Left colon (tissue), 2 donors: ENCODE data around the gene CRYBB1. TPM values are rescaled to one million over a fixed set of nuclear protein-coding genes. Genes with fewer than 3 reads are reported as not detected.

Experiments
- ATAC-seq: fragments of 200-7000 bp; cut with Tn5 transposase; one replicate; pipeline ENCODE4 v1.9.1; 2020; ENCODE audit warnings: mild to moderate bottlenecking, moderate library complexity
- DNase-seq, 2 donors: peaks; one replicate each; pipeline ENCODE4 v3.0.0-alpha.2; 2020
- intact Hi-C, 2 donors: fragments of 100-400 bp; cut with DNase I in 1 of 2; cut with micrococcal nuclease in 1 of 2; formaldehyde crosslinking; loops; one replicate each; pipeline versions ENCODE4 v1.11.2 to v1.14.0; 2022; cut with DNase I, micrococcal nuclease
- total RNA-seq, 2 donors: library from RNA; stranded (reverse); fragmentation: NEBNext Ultra II Directional; extraction: Animal tissue kit (Norgen Biotek cat#: 25700); gene quantifications; one replicate each; pipeline ENCODE4 v1.2.1, GENCODE V29; 2021
- donor health status: DM: no; HTN: no; CAD: no.
- donor health status: DM: yes; HTN: yes; CAD: no.

The CRYBB1 gene
- total RNA-seq, 2 donors from 2014 or later = 0.36 TPM; not detected in 1

- intact Hi-C loops = no loop called here
- DNase-seq (peak in 1 of 2 donors; percentile 28), ATAC-seq (peak; percentile 12)
Measured at GRCh38 chr22:26586556-26587325, 31.1 kb downstream of the CRYBB1 start.

GRCh38 chr22:26585104-26585790 is 32.6 kb downstream of the CRYBB1 start:
- no peak for ATAC-seq
- intact Hi-C loops = no loop called here
- DNase-seq = peak in 1 of 2 donors; percentile 13

- DNase-seq (no peak), ATAC-seq (no peak)
- intact Hi-C loops = no loop called here
Measured at GRCh38 chr22:26584010-26584409, 33.8 kb downstream of the CRYBB1 start.

DNA sequence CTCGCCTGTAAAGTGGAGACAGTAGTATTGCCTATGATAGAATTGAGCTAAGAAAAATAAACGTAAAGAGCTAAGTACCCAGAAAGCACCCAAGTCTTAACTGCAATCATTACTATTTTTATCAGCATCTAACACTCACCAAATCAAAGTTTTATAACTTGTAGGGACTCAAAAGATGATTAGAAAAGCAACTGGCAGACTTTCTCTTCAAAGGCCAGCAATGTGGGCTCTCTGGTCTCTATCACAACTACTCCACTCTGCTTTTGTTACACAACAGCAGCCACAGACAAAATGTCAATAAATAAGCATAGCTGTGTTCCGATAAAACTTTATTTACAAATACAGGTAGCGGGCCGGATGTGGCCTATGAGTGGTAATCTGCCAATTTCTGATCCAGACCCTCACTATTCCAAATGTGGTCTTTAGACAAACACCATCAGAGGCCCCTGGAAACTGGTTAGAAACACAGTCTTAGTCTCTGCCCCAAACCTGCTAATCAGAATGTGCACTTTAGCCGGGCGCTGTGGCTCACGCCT is 36.1 kb downstream of the CRYBB1 start:
- intact Hi-C loops = no loop called here
- DNase-seq = no peak
- ATAC-seq = no peak

GRCh38 chr22:26581026-26581425 is 36.8 kb downstream of the CRYBB1 start:
- intact Hi-C loops = no loop called here
- no peak for ATAC-seq
- no peak for DNase-seq

DNA sequence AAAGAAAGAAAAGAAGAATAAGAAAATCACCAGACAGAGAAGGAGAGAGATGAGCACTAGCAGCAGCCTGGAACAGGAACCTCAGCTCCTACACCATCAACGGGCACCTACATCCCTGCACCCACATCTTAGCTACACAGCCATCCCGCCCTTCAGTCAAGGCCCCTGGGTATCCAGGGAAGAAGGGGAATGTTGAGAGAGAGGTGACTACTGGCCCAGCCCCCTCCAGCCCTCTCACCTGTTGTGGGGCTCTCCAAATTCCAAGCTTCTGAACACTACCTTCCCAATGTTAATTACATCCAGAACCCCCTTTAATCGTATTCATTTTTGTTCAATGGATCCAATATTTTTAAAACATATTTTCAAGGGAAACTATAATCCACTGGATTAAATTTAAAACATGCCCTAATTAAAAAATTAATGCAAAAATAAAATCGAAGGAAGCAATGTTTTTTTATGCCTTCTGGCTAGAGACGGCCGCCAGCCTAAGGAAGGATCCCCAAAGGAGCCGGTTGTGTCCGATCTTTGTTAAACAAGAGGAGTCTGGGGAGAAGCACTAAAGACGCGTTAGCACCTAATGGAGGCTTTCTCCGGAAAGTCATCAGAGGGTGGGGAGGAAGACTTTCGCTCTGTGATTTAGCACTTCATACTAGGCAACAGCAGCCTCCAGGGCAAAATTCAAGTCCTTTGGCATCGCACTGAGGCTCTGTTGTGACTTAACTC is 37.4 kb downstream of the CRYBB1 start:
- ATAC-seq (no peak), DNase-seq (no peak)
- intact Hi-C loops = no loop called here

DNA sequence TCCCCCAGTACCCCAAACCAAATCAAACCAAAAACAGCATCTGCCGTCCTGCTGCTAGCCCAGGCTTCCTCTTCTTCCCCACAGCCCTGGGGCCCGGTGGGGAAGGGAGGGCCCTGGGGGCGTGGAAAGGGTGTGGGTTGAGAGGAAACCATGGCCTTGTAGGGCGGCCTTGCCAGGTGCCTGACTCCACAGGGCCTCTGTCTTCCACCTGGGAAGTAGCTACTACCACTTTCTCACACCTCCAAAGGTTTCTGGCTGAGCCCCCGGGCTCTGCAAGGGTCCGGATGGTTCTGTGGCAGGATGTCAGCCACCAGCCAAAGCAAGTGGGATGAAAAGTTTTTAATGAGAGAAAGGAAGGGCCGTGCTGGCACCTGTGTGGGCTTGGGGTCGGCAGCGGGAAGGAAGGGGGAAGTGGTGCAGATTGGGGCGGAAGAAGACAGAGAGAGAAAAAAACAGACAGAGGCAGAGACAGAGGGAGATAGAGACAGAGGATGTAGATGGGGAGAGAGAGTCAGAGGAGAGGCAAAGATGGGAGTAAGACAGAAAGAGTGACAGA is 38.4 kb downstream of the CRYBB1 start:
- ATAC-seq (peak; percentile 40), DNase-seq (peak; percentile 42 to 53)
- intact Hi-C loops = no loop called here

GRCh38 chr22:26577081-26577480 is 40.7 kb downstream of the CRYBB1 start:
- DNase-seq = no peak
- ATAC-seq = no peak
- intact Hi-C loops = no loop called here

DNA sequence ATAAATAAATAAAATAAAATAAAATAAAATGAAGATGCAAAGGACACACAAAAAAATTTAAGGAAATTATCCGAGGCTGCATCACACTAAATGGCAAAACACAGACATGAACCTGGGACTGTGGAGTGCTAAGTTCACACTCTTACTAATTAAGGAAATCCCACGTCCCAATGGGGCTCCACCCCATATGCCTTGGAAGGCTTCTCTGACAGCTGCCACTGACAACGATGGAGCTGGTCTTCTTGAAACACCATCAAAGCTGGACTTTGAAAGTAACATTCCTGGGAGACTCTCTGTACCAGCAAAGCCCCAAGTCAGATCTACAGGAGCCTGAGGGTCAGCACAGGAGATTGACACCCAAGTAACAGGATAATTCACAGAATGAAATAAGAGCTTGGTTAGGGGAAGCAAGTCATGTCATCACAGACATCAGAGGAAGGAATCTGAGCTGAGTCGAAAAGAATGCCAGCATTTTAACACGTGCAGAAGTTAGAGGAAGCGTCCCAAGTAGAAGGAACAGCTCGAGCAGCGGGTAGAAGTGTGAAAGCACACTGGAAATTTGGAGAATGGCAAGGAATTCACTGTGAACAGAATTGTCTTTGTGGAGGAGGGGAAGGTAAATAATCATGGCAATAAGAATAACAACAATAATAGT is 41.7 kb downstream of the CRYBB1 start:
- intact Hi-C loops = no loop called here
- no peak for DNase-seq
- no peak for ATAC-seq

GRCh38 chr22:26574001-26574723 is 43.7 kb downstream of the CRYBB1 start:
- intact Hi-C loops = no loop called here
- ATAC-seq = no peak
- no peak for DNase-seq

DNA sequence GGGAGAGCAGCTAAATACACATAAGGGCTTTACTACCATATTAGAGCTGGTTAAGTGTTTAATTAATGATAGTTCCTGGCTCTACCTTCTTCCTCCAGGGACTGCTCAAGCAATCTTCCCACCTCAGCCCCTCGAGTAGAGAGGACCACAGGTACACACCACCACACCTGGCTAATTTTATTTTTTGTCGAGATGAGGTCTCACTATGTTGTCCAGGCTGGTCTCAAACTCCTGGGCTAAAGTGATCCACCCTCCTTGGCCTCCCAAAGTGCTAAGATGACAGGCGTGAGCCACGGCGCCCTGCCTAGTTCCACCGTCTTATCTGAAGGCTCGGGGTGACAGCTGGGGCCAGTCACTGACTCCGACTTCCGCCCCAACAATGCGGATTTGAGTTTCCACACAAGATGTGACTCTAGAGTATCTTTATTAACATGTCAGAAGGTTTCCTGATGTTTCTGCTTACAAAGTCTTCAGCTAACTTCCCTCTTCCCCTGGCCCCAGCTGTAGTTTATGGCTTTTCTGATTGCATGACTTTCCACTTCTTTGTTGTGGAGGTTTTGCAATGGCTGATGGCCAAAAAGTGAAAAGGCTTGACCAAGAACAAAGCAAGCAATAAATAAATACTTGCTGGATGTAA is 44.7 kb downstream of the CRYBB1 start:
- ATAC-seq = peak; percentile 46
- intact Hi-C loops = no loop called here
- peak; percentile 27 to 46 for DNase-seq

DNA sequence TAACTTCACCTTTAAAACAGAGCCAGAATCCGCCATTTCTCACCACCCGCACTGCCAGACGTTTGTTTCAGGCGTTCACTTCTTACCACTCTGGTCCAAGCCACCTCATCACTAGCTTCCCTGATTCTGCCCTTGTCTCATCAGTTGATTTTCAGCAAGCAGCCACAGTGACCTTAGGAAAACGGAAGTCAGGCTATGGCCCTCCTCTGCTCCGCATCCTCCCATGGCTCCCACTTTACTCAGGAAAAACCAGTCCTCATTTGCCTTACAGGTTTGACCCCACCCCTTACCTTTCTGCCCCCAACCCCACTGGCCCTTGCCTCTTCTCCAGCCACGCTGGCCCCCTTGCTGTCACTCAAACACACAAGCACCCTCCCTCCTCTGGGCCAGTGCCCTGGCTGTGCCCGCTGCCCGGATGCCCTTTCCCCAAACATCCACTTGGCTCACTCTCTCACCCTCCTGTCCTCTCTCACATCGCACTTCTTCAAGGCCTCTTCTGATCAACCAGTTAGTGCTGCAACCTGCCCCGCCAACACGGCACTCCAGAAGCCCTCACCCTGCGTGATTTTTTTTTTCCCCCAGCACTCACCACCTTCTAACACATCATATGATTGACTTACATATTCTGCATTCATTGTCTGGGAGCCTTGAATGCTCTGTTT is 46.8 kb downstream of the CRYBB1 start:
- ATAC-seq (no peak), DNase-seq (no peak)
- intact Hi-C loops = no loop called here

DNA sequence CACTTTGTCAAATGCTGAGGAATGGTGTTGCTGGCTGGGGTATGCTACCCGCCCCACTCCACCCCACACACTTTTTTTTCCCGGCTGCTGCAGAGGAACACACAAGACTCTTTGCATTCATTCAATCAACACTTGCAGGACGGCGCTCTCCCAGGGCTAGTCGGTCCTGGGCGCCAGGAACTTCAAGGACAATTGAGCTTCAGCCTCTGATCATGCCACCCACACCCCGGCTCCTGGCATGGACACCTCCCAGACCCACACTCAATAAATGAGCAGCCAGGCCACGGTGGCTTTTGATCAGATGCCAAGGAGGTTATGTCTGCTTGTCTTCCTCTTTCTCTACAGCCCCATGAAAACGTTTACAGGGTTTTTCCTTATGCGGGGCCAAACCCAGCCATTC is 47.7 kb downstream of the CRYBB1 start:
- intact Hi-C loops = no loop called here
- DNase-seq (peak in 1 of 2 donors; percentile 28), ATAC-seq (peak; percentile 74)

DNA sequence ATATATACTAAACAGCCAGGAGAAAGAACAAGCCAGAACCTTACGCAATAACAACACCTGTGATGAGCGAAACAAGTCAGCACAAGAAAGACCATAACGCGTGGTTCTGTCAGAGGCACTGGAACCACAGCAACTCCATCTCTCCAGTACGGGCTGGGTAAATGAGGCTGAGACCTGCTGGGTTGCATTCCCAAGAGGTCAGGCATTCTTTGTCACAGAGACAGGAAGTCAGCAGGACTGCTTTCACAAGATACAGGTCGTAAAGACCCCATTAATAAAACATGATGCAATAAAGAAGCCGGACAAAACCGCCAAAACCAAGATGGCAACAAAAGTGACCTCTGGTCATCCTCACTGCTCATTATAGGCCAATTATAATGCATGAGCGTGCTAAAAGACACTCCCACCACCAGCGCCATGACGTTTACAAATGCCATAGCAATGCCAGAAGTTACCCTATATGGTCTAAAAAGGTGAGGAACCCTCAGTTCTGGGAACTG is 49.6 kb downstream of the CRYBB1 start:
- intact Hi-C loops = no loop called here
- DNase-seq = no peak
- ATAC-seq = no peak

DNA sequence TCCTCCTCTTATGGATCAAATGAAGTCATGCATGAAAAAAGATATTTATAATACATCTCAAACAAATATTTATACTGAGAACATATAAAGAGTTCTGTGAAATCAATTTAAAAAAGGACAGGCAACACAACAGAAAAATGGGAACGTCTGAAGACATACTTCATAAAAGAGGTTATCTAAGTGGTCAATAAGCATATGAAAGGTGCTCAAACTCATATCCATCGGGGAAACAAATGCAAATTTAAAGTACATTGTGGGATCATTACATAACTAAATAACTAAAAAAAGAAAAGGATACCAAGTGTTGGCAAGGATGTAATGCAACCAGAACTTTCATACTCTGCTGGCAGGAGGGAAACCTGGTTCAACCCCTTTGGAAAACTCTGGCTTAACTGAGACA is 50.2 kb downstream of the CRYBB1 start:
- ATAC-seq = no peak
- intact Hi-C loops = no loop called here
- no peak for DNase-seq

DNA sequence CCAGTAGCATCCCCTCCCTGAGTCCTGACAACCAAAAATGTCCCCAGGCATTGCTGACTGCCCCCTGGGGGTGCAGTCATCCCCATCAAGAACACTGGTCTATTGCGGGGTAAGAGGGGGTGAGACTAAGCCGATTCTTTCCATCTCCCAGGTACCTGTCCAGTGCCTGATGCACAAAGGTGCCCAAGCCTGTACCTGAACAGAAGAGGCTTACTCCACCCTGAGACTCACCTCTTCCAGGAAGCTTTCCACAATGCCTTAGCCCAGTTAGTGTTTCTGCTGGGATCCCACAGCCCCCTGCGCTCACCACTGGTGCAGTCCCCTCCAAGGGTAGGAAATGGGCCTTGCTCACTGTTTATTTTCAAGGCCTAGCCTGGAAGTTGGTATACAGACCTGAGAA is 50.8 kb downstream of the CRYBB1 start:
- ATAC-seq = no peak
- DNase-seq = no peak
- intact Hi-C loops = no loop called here

- no peak for DNase-seq
- no peak for ATAC-seq
- intact Hi-C loops = no loop called here
Measured at GRCh38 chr22:26565889-26566288, 51.9 kb downstream of the CRYBB1 start.
